Peyer's patch (tissue), 4 donors: ENCODE results near the gene POU6F2. TPM values are rescaled to one million over a fixed set of nuclear protein-coding genes. Genes with fewer than 3 reads are reported as not detected.

Experiments
- DNase-seq, 3 donors: peaks; one replicate each; pipeline ENCODE4 v3.0.0-alpha.2; 2017 to 2019
- H3K27ac ChIP-seq, 4 donors: fragments of 200-600 bp; sonication (generic); one replicate each; pipeline ENCODE4 v1.5.1; 2016 to 2019
- H3K27me3 ChIP-seq, 2 donors: fragments of 200-600 bp; sonication (generic); one replicate each; pipeline ENCODE4 v1.5.1; 2019
- H3K36me3 ChIP-seq, 3 donors: fragments of 200-600 bp; sonication (generic); one replicate each; pipeline ENCODE4 v1.5.1; 2016 to 2019
- H3K4me1 ChIP-seq, 4 donors: fragments of 200-600 bp; sonication (generic); one replicate each; pipeline ENCODE4 v1.5.1; 2016 to 2019
- H3K4me3 ChIP-seq, 4 donors: fragments of 200-600 bp; sonication (generic); 1 replicate in 3 of 4; 2 replicates in 1 of 4; pipeline ENCODE4 v1.5.1; 2016 to 2019; ENCODE audit warnings: mild to moderate bottlenecking in 1 of 4
- H3K9me3 ChIP-seq, 4 donors: fragments of 200-600 bp; sonication (generic); one replicate each; pipeline ENCODE4 v1.5.1; 2016 to 2019; ENCODE audit warnings: mild to moderate bottlenecking in 1 of 4
- CTCF ChIP-seq, 6 experiments: fragments of 450-650 bp in 4 of 6; fragments of 200-600 bp in 2 of 6; sonication (generic) in 1 of 6; IDR thresholded peaks; one replicate each; pipeline ENCODE4 v1.5.1; 2017 to 2019; ENCODE audit warnings: antibody characterized with exemption in 6 of 6, mild to moderate bottlenecking in 3 of 6, moderate library complexity in 1 of 6
- POLR2A ChIP-seq, 2 donors: fragments of 450-650 bp; IDR thresholded peaks; one replicate each; pipeline ENCODE4 v1.5.1; 2017; ENCODE audit warnings: antibody characterized with exemption in 2 of 2, mild to moderate bottlenecking in 2 of 2, moderate library complexity in 2 of 2
- total RNA-seq, 4 donors: library from RNA; depleted of rRNA; stranded (reverse); fragments of >200 nt; gene quantifications; one replicate each; pipeline ENCODE4 v1.1.0, GENCODE V29; 2016

The POU6F2 gene
- total RNA-seq, 4 donors from 2014 or later: 0.80 to 1.3 (median 1.2) TPM; not detected in 1

DNA sequence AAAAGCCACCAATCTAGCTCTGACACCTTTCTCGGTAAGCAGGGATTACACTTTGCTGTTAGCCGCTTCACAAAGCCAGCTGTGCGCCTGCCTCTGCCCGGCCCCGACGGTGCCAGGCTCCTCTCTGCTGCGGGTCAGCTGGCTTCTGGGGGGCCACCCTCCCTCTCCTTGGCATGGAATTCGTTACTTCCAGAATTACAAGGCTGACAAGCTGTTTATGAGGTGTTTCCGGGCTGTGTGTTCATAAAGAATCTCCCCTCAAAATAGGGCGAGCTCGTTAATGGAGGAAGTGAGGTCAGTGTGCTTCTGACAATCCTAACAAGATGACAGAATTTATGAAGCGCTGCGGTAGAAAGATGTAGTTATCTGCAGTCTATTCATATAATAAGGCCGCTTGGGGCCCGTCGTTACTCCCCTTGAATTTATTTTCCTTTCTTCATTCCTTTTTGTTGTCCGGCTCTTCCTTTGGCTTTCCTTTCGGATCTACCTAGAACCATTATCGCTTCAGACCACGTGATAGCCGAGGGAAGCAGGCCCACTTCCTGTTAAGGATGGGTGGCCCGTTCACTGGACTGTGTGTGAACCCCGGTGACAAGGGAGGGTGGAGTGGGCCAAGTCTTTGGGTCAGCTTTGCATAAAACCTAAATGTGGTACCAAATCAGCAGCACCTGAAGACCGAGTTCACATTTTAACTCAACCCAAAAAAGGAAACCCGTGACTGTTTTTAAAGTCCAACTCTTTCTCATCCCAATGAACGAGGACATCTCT is 315.5 kb downstream of the POU6F2 start:
- TF ChIP-seq POLR2A (IDR thresholded peaks at IDR 0.05) (no peak), CTCF (IDR thresholded peaks at IDR 0.05) (no peak)
- no peaks in the 10 kb centered on the region for H3K36me3 ChIP-seq
- no peaks in the 10 kb centered on the region for H3K27me3 ChIP-seq
- no peaks in the 10 kb centered on the region for H3K4me1 ChIP-seq
- no peaks in the 10 kb centered on the region for H3K9me3 ChIP-seq
- no peak overlapping the region for H3K27ac ChIP-seq
- no peak for DNase-seq
- H3K4me3 ChIP-seq: no peak overlapping the region

DNA sequence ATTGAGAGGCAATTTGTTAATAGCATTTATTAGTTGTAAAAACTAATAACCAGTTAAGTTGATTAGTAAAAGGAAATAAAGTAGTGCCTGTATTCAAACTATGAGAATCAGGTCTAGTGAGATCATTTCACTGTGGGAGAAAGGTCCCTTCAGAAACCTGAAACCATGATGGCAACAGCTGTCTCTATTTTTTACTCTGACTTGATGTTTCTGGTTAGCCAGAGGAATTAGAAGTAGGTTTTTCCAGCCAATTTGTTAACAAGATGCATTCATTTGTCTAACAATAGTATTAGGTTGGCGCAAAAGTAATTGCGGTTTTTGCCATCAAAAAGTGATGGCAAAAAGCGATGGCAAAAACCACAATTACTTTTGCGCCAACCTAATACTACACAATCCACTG is 316.3 kb downstream of the POU6F2 start:
- Histone ChIP-seq H3K27ac (no peak overlapping the region), H3K4me1 (no peaks in the 10 kb centered on the region), H3K9me3 (no peaks in the 10 kb centered on the region), H3K36me3 (no peaks in the 10 kb centered on the region), H3K4me3 (no peak overlapping the region), H3K27me3 (no peaks in the 10 kb centered on the region)
- DNase-seq: no peak
- TF ChIP-seq CTCF (IDR thresholded peaks at IDR 0.05) (no peak), POLR2A (IDR thresholded peaks at IDR 0.05) (no peak)

DNA sequence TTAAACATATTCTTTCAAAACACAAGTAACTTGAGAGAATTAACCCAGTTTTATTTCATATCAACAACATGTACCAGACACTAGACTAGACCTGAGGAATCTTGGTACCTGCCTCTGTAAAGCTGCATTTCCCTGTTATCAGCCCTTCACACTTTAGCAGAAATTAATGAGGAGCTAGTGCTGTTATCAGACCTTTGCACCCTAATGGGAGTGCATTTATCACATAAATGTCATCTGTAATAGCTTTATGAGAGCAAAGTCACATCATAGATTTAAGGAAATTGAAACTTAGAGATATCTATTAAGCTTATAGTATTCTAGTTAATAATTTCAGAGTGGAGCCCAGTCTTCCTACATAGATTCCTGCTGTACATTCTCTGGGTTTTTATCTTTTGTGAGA is 318.1 kb downstream of the POU6F2 start:
- TF ChIP-seq POLR2A (IDR thresholded peaks at IDR 0.05) (no peak), CTCF (IDR thresholded peaks at IDR 0.05) (no peak)
- no peaks in the 10 kb centered on the region for H3K27me3 ChIP-seq
- H3K9me3 ChIP-seq: no peaks in the 10 kb centered on the region
- H3K4me1 ChIP-seq: no peaks in the 10 kb centered on the region
- no peak overlapping the region for H3K4me3 ChIP-seq
- no peaks in the 10 kb centered on the region for H3K36me3 ChIP-seq
- no peak for DNase-seq
- H3K27ac ChIP-seq: no peak overlapping the region

DNA sequence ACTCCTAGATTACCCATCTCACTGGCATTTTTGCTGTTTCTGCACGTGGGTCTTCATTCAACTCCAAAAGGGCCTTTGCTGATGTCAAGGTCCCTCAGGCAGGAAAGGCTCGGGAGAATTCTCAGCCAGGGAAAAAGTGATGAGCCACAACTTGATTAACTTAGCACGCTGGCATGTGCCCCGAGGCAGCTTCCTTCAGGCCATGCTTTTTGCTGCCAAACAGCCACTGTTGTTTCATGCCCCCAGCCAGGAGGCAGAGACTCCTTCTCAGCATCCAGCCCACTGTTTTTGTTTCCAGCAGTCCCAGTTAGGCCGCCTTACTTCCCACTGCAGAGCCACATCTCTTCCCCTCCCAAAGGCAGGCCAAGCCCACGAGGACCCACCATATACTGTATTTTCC is 322.0 kb downstream of the POU6F2 start:
- H3K4me1 ChIP-seq: no peaks in the 10 kb centered on the region
- no peak for TF ChIP-seq CTCF (IDR thresholded peaks at IDR 0.05)
- no peak for TF ChIP-seq POLR2A (IDR thresholded peaks at IDR 0.05)

GRCh38 chr7:39300276-39300675 is 322.6 kb downstream of the POU6F2 start:
- no peaks in the 10 kb centered on the region for H3K27me3 ChIP-seq
- no peak overlapping the region for H3K4me3 ChIP-seq
- no peaks in the 10 kb centered on the region for H3K9me3 ChIP-seq
- no peaks in the 10 kb centered on the region for H3K36me3 ChIP-seq
- no peak overlapping the region for H3K27ac ChIP-seq
- no peak for DNase-seq
- TF ChIP-seq POLR2A (IDR thresholded peaks at IDR 0.05) (no peak), CTCF (IDR thresholded peaks at IDR 0.05) (no peak)
- H3K4me1 ChIP-seq: no peaks in the 10 kb centered on the region

More for the DNA sequence above, 322.0 kb downstream of the POU6F2 start:
- Histone ChIP-seq H3K4me3 (no peak overlapping the region), H3K36me3 (no peaks in the 10 kb centered on the region), H3K27ac (no peak overlapping the region), H3K27me3 (no peaks in the 10 kb centered on the region), H3K9me3 (no peaks in the 10 kb centered on the region)
- DNase-seq: no peak
